AG09319 (cell line): ENCODE results near the gene ARSG.
"Not testable (repeated sequence)": the region's sequence is repeated elsewhere in the genome, so short reads cannot be mapped to it uniquely, and the experiment has no call there.

Experiments used
- DNase-seq: peaks from one replicate; pipeline ENCODE4 v3.0.0-alpha.2; 2010; ENCODE audit warnings: low read depth; ENCODE audit errors: extremely low read depth
- CTCF ChIP-seq: IDR thresholded peaks from 2 replicates; pipeline ENCODE4 v1.5.1; 2011; ENCODE audit warnings: low read depth, mild to moderate bottlenecking, inconsistent platforms, low read length, moderate library complexity

Gene ARSG

GRCh38 chr17:68399638-68400403 lies 108.5 kb downstream of the ARSG start:
- DNase-seq = peak; percentile 65
- TF ChIP-seq CTCF = no peak

- DNase-seq = no peak
- TF ChIP-seq CTCF = no peak
Observed at GRCh38 chr17:68400404-68400735, 109.1 kb downstream of the ARSG start.

GRCh38 chr17:68401288-68401687 lies 110.0 kb downstream of the ARSG start:
- DNase-seq = no peak
- TF ChIP-seq CTCF = no peak

- TF ChIP-seq CTCF = no peak
- no peak for DNase-seq
Observed at GRCh38 chr17:68403122-68403521, 111.8 kb downstream of the ARSG start.

GRCh38 chr17:68403837-68404236 lies 112.5 kb downstream of the ARSG start:
- not testable (repeated sequence) for DNase-seq

- not testable (repeated sequence) for DNase-seq
Observed at GRCh38 chr17:68407656-68408055, 116.4 kb downstream of the ARSG start.

- not testable (repeated sequence) for DNase-seq
Observed at GRCh38 chr17:68413597-68414560, 122.6 kb downstream of the ARSG start.

- not testable (repeated sequence) for DNase-seq
Observed at GRCh38 chr17:68414901-68415300, 123.6 kb downstream of the ARSG start.

GRCh38 chr17:68417317-68417716 lies 126.0 kb downstream of the ARSG start:
- no peak for TF ChIP-seq CTCF
- DNase-seq = no peak
